Fibroblast of villous mesenchyme (primary cell): Measurements from ENCODE around the gene CBX8. TPM values are rescaled to one million over a fixed set of nuclear protein-coding genes. Genes with fewer than 3 reads are reported as not detected.

Experiments used
- DNase-seq: peaks from one replicate; pipeline ENCODE4 v3.0.0-alpha.2; 2010; ENCODE audit warnings: low read depth
- H3K4me3 ChIP-seq: 2 replicates; pipeline ENCODE4 v1.5.1; 2011; ENCODE audit warnings: low read depth, mild to moderate bottlenecking, low read length
- total RNA-seq: library from RNA; depleted of rRNA; stranded (reverse); fragments of >200 nt; gene quantifications from 2 replicates; pipeline ENCODE4 v1.2.3, GENCODE V29; 2012
- TF ChIP-seq, protein P1 (sequence below): IDR thresholded peaks from 2 replicates; pipeline ENCODE4 v1.5.1; 2012; ENCODE audit warnings: low read depth, mild to moderate bottlenecking, low read length; ENCODE audit not compliant: insufficient read depth

Gene CBX8
- total RNA-seq, 1 donor = 4.7 TPM

DNA sequence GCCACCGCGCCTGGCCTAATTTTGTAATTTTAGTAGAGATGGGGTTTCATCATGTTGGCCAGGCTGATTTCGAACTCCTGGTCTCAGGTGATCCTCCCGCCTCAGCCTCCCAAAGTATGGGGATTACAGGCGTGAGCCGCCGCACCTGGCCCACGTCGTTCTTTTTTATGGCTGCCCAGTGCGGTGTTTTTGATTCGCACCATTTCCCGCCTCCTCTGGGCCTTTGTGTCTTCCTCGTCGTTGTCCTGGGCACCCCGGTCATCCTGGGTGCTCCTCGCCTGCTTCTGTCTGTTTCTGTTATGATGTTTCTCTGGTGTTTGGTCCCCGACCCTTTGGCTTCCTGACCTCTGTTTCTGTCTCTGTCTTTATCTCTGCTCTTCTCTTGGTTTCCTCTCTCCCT lies 27.4 kb upstream of the CBX8 start:
- TF ChIP-seq, protein P1, sequence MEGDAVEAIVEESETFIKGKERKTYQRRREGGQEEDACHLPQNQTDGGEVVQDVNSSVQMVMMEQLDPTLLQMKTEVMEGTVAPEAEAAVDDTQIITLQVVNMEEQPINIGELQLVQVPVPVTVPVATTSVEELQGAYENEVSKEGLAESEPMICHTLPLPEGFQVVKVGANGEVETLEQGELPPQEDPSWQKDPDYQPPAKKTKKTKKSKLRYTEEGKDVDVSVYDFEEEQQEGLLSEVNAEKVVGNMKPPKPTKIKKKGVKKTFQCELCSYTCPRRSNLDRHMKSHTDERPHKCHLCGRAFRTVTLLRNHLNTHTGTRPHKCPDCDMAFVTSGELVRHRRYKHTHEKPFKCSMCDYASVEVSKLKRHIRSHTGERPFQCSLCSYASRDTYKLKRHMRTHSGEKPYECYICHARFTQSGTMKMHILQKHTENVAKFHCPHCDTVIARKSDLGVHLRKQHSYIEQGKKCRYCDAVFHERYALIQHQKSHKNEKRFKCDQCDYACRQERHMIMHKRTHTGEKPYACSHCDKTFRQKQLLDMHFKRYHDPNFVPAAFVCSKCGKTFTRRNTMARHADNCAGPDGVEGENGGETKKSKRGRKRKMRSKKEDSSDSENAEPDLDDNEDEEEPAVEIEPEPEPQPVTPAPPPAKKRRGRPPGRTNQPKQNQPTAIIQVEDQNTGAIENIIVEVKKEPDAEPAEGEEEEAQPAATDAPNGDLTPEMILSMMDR = no peak
- DNase-seq = no peak
- no peak overlapping the region for H3K4me3 ChIP-seq

DNA sequence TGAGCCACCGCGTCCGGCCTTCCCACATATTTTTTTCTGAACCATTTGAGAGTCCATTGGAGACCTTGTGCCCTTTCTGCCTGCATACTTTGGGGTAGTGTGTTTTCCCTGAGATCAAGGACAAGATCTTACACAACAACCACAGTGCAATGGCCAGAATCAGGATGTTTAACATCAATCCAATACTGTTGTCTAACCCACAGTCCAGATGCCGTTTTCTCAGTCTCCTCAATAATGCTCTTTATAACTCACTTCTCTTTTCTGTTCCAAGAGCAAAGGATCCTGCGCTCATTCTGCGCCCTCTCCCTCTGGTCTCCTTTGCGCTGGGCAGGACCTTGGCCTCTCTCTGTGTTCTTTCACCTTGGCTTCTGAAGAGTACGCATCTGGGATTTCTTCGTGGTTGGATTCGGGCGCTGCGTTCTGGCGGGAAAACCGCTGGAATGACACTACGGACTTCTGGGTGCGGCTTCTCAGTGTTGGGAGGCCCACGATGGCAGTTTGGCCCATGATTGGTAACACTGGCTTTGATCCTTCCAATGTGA lies 25.8 kb upstream of the CBX8 start:
- H3K4me3 ChIP-seq = no peak overlapping the region
- TF ChIP-seq, protein P1 = no peak
- no peak for DNase-seq

DNA sequence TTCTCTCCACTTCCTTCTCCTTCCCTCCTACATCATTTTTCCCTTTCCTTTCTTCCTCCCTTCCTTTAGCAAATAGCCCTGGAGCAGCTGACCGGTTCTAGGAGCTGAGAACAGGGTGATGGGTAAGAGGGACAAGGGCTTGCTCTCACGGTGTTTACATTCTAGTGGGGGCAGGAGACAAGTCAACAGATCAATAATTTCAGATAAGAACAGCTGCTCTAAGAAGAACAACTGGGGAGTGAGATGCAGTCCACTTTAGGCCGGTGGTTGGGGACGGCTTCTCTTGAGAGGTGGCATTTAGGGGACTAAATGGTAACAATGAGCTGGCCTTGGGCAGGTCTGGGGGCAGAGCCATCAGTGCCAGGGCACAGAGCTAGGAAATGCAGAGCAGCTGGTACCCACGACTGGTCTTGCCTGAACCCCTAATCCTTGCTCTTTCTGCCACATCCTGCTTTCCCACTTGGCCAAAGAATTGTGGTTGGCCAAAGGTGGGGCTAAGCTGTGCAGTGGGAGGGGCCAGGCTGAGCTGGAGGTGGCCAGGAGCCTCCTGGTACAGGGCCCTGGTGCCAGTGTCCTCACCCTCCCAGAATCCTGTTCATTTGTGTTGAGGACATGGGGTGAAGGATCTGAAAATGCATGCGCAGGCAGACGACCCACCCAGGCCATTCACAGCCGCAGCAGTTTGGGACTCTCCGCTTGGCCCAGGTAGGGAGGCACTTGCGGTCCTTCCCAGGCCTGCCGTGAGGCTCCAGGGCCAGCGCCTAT lies 24.6 kb upstream of the CBX8 start:
- DNase-seq = no peak
- H3K4me3 ChIP-seq = no peak overlapping the region
- TF ChIP-seq, protein P1 = no peak

DNA sequence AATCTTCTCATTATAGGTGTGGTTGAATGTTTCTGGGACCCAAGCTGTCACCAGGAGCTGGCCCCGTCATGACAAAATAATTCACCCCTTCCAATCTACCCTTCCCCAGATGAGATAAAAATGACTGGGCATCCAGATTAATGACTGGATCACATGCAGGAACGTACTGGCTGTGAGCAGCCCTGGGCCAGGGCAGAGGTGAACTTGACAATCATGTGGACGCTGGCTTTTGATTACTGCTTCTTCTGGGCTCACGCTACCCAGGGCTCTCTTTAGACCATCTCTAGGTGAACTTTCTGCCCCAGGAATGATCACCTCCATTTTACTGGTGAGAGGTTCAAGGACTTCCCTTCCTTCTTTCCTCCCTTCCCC lies 24.1 kb upstream of the CBX8 start:
- no peak overlapping the region for H3K4me3 ChIP-seq
- DNase-seq = no peak
- TF ChIP-seq, protein P1 = no peak

DNA sequence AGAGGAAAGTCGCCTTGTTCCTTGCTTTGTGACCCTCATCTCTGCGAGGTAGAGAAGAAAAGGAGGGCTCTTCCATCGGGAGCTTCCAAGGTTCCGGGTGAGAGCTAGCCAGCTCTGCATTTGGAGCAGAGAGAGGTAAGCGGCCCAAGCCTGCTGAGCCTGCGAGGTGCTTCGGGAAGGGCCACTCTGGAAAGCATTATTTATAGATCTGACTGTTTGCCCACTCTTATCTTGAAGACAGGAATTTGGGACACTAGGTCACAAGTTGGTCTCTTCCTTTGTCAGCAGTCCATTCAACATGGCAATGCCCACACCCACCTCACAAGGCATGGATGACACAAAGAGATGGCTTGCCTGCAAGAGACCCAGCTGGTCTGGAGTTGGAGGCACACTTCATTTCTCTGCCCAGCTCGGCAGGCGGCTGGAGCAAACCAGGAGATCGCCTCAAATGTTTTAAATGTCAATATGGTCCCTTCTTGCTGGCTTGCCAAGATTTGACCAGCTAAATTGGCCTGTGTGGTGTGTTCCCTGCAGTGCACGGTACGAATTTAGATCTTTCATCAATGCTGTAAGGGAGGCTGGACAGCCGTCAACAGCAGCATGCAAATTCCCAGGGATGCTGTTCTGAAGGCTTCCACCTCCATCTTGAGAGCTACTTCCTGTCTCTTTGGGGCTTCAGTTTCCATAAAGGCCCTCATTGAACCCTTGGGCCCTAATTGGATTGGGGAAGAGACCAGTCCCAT lies 22.8 kb upstream of the CBX8 start:
- TF ChIP-seq, protein P1 = no peak
- no peak for DNase-seq
- H3K4me3 ChIP-seq = no peak overlapping the region

DNA sequence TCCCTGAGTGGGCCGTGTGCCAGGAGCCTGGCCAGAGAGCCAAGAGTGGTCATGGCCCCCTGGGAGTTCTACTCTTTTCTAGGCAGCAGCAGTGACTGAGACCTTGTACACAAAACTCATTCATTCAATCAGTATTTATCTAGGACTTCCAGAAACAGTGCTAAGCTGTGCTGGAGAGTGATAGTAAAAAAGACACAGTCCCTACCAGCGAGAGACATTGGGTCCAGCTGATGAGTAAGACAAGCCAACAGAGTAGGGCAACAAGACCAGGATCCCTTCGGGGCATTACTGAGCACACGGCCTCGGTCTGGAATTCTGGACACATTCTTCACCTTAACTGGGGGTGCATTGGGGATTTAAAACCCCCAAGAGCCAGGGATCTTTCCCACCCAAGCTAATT lies 22.2 kb upstream of the CBX8 start:
- H3K4me3 ChIP-seq = no peak overlapping the region
- no peak for DNase-seq
- TF ChIP-seq, protein P1 = no peak
